Activated naive CD4-positive, alpha-beta T cell (primary cell): Measurements from ENCODE around the gene PMM2.
"Not testable (repeated sequence)": the region's sequence is repeated elsewhere in the genome, so short reads cannot be mapped to it uniquely, and the experiment has no call there.

Source experiments
- DNase-seq, 4 experiments: peaks; one replicate each; lab custom pipeline; 2025; lab: John Stamatoyannopoulos, UW

The PMM2 gene

GRCh38 chr16:8782673-8783072 is 15.0 kb upstream of the PMM2 start:
- DNase-seq: no peak

- no peak for DNase-seq
Observed at GRCh38 chr16:8785408-8785807, 12.2 kb upstream of the PMM2 start.

GRCh38 chr16:8786316-8786715 is 11.3 kb upstream of the PMM2 start:
- not testable (repeated sequence) for DNase-seq

- DNase-seq: no peak
Observed at GRCh38 chr16:8788578-8789172, 9.0 kb upstream of the PMM2 start.

GRCh38 chr16:8795091-8795490 is 2.5 kb upstream of the PMM2 start:
- no peak for DNase-seq

- no peak for DNase-seq
Observed at GRCh38 chr16:8795818-8796217, 1.8 kb upstream of the PMM2 start.

GRCh38 chr16:8796469-8797363 is 923 bp upstream of the PMM2 start:
- no peak for DNase-seq

- DNase-seq: no peak
Observed at GRCh38 chr16:8798174-8798527, 512 bp downstream of the PMM2 start.

GRCh38 chr16:8798535-8799157 is 1.0 kb downstream of the PMM2 start:
- DNase-seq: no peak

- DNase-seq: no peak
Observed at GRCh38 chr16:8801701-8802100, 4.1 kb downstream of the PMM2 start.

GRCh38 chr16:8803733-8804132 is 6.1 kb downstream of the PMM2 start:
- not testable (repeated sequence) for DNase-seq

GRCh38 chr16:8804313-8804712 is 6.7 kb downstream of the PMM2 start:
- no peak for DNase-seq

- DNase-seq: no peak
Observed at GRCh38 chr16:8806272-8806983, 8.8 kb downstream of the PMM2 start.

GRCh38 chr16:8807189-8807588 is 9.6 kb downstream of the PMM2 start:
- DNase-seq: no peak

- DNase-seq: no peak
Observed at GRCh38 chr16:8808009-8808408, 10.4 kb downstream of the PMM2 start.

- no peak for DNase-seq
Observed at GRCh38 chr16:8808613-8809353, 11.1 kb downstream of the PMM2 start.

- no peak for DNase-seq
Observed at GRCh38 chr16:8812162-8812843, 14.7 kb downstream of the PMM2 start.

- DNase-seq: no peak
Observed at GRCh38 chr16:8814095-8814806, 16.6 kb downstream of the PMM2 start.

- DNase-seq: no peak
Observed at GRCh38 chr16:8816967-8817655, 19.5 kb downstream of the PMM2 start.
